Fibroblast of skin of abdomen (primary cell): ENCODE data around the gene NUDC. TPM values are rescaled to one million over a fixed set of nuclear protein-coding genes. Genes with fewer than 3 reads are reported as not detected.
"Not testable (repeated sequence)": the region's sequence is repeated elsewhere in the genome, so short reads cannot be mapped to it uniquely, and the experiment has no call there.

Experiments used
- DNase-seq: peaks from one replicate; pipeline ENCODE4 v3.0.0-alpha.2; 2013
- polyA plus RNA-seq, 2 experiments: library from polyadenylated mRNA; unstranded; fragments of 120-200 nt; gene quantifications; one replicate each; pipeline ENCODE4 v1.2.1, GENCODE V29; 2013; ENCODE audit not compliant: insufficient read length in 2 of 2

NUDC gene
- 102 TPM for polyA plus RNA-seq (2013, experiment 1 of 2; ENCODE audit: insufficient read length)
- polyA plus RNA-seq (2013, experiment 2 of 2; ENCODE audit: insufficient read length), result 101 TPM

GRCh38 chr1:26921540-26922430, at the start of gene NUDC:
Gene NUDC, plus strand, starts transcription at chr1:26921743. Its CDS starts 106 bp downstream, at chr1:26921849.
- DNase-seq, result peak; percentile 96

DNA sequence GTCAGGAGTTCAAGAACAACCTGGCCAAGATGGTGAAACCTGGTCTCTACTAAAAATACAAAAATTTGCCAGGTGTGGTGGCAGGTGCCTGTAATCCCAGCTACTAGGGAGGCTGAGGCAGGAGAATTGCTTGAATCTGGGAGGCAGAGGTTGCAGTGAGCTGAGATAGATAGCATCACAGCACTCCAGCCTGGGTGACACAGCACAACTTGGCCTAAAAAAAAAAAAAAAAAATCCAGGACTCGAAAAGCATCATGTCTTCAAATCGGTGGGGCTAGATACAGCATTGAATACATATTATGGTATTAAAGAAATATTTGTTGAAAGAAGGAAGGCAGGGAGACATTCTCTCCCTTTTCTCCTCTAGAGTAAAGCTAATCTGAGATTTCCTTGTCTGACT, 48.4 kb upstream of the NUDC start:
- DNase-seq, result not testable (repeated sequence)

GRCh38 chr1:26874896-26875295, 46.6 kb upstream of the NUDC start:
- DNase-seq, result no peak

- no peak for DNase-seq
These were observed 44.2 kb upstream of the NUDC start for GRCh38 chr1:26877326-26877725.

DNA sequence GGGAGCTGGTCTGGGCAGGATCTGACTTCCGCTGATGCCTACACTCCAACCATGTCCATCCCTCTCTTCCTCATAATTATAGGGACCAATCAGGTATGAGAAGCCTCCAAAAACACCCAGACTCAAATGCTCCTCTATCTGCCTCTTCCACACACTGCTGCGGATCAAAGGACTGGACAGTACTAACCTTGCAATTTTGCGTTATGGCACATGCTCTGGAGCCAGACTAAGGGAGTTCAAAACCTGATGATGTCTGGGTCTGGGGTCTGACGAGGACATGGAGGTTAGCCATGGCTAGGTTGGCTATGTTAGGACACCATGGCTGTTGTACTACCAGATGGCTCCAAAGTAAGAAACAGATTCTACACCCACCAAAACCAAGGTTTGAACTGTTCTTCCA, 41.8 kb upstream of the NUDC start:
- DNase-seq, result no peak

GRCh38 chr1:26881611-26882010, 39.9 kb upstream of the NUDC start:
- not testable (repeated sequence) for DNase-seq

- DNase-seq, result no peak
These were observed 38.7 kb upstream of the NUDC start for GRCh38 chr1:26882696-26883463.

DNA sequence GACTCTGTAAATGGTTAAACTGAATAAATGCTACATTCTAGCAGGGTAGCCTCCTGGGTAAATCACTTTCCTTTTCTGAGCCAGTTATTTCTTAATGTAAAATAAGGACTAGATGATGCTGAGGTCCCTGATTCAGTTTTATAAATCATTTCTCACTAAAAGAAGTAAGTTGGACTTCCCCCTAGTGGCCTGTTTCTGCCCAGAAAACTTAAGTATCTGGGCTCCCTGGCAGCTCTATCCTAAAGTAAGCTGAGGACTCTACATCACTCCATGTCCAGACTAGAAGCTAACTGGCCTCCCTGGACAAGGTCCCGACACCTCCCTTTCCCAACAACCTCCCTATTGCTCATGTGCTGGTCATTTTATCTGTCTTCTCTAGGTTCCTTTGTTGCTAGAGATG, 34.4 kb upstream of the NUDC start:
- DNase-seq, result peak; percentile 22

DNA sequence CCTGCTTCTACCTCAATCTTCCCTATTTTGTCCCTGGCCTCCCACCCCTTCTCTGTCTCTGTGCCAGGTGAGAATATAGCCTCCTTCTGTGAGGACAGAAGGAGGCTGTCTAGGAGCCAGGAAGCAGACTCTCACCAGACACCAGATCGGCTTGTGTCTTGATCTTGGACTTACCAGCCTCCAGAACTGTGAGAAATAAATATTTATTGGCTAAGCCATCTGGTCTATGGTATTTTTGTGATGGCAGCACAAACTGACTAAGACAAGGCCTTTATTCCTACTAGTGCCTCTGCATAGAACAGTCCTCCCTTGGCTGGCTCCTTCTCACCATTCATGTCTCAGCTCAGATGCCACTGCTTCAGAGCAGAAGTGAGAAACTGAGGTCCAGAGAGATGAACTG, 33.3 kb upstream of the NUDC start:
- no peak for DNase-seq

DNA sequence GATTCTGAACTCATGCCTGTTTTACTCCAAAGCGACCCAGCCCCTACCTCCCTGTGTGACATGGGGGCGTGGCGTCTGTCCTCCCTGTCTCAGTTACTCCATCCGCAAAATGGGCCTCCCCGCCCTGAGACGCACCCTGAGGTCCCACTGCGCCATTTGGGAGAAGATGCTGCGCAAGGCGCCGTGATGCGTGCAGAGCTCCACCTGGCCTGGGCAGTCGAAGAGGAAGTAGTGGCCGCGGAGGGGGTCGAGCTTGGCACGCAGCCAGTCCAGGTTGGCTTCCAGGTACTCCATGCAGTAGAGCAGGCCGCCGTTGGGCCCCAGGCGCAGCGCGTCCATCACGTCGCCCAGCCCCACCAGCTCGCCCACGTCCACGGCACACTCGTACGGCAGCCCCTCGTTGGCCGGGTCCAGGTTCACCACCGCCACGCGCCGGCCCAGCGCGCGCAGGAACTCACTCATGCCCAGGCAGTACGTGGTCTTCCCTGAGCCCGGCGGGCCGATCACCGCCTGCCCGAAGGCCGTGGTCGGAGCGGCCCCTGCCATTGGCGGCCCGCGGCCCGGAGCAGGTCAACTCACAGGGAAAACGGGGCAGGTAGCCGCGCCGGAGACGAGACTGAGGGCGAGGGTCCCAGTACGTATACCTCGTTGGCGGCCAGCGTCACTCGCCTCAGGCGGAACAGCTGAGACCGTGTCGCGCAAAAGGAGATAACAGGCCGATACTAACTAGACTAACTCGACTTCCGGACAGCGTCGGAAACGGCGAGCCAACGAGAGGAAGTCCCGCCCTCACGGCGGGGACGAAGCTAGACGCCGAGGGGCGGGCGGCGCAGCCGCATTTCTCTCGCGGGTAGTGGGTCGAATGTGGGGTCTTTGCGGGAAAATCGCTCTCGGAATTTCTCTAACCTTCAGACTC, 31.7 kb upstream of the NUDC start, which contains the start of gene GPN2:
TSS of gene GPN2 (minus strand) at position 733 of the 916 bp plus-strand sequence. CDS start at position 546, 187 bp downstream.
- DNase-seq, result peak; percentile 69

DNA sequence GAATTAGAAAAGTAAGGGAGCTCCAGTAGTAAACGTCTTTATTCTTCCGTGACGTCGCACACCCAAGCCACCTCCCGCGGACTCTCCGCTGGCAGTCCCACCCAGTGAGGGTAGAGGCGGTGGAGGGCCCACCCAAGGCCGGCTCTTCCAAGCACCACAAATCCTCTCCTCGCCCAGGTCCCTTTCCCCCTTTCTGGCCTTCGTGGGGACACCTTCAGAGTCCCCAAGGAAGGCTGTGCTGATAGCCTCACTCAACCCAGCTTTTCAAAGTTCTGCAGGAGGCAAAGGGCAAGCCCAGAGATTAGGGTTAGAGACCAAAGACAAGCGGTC, 31.1 kb upstream of the NUDC start:
- DNase-seq, result peak; percentile 6

- no peak for DNase-seq
These were observed 27.3 kb upstream of the NUDC start for GRCh38 chr1:26894263-26894662.

- DNase-seq, result no peak
These were observed 24.2 kb upstream of the NUDC start for GRCh38 chr1:26897351-26897750.

- DNase-seq, result peak; percentile 94
These were observed 21.3 kb upstream of the NUDC start, which contains the start of gene GPATCH3 for GRCh38 chr1:26900001-26900814. Gene GPATCH3, minus strand, starts transcription at chr1:26900467. Its CDS starts 25 bp downstream, at chr1:26900442.

GRCh38 chr1:26900815-26901511, 20.6 kb upstream of the NUDC start:
- no peak for DNase-seq

GRCh38 chr1:26907071-26907917, 14.2 kb upstream of the NUDC start:
- DNase-seq, result peak; percentile 18

DNA sequence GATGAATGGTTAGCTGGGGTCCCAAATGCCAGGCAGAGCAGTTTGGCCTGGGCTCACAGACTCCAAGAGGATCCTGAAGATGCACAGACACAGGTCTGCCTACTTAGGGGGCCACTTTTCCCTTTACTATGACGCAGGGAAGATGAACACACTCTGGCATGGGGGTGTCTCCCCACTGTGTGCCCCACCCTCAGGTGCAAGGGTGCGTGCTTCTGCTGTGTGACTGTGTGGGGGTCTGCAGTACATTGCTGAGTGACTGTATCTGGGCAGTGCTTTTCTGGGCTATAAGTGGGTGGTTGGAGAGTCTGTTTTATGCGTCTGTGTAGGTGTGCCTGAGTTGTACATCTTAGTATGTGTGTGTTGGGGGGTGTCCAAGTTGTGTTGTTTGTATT, 11.6 kb upstream of the NUDC start:
- DNase-seq, result no peak

- no peak for DNase-seq
These were observed 11.0 kb upstream of the NUDC start for GRCh38 chr1:26910343-26911160.
